ENCODE measurements around the gene GABRR3. TPM values are rescaled to one million over a fixed set of nuclear protein-coding genes. Genes with fewer than 3 reads are reported as not detected.

Gene GABRR3
- polyA plus RNA-seq, 1 of the 3 experiments (the other 2 are of a cell fraction) = not detected

- H3K36me3 ChIP-seq (replicated peaks in 1 of 2; ENCODE audit: control insufficient read depth in 1 of 2, insufficient read depth in 2 of 2, low read length in 1 of 2) = no peaks in the 10 kb centered on the region
Measured at GRCh38 chr3:98003306-98003969, 31.7 kb downstream of the GABRR3 start.

More at GRCh38 chr3:98003306-98003969, 31.7 kb downstream of the GABRR3 start:
- Histone ChIP-seq H3K27ac (ENCODE audit: low read depth in 2 of 2, low read length in 1 of 2) (no peak overlapping the region), H3K9me2 (no peaks in the 10 kb centered on the region), H3K79me2 (ENCODE audit: insufficient read depth) (no peaks in the 10 kb centered on the region), H4K20me1 (ENCODE audit: insufficient read depth) (no peaks in the 10 kb centered on the region), H3K27me3 (ENCODE audit: insufficient read depth) (no peaks in the 10 kb centered on the region), H3K9me3 (no peaks in the 10 kb centered on the region), H3K4me2 (no peak overlapping the region), H3K9ac (no peak overlapping the region), H3F3A (replicated peaks; ENCODE audit: insufficient read depth) (no peaks in the 10 kb centered on the region), H3K4me3 (ENCODE audit: low read depth in 2 of 2, low read length in 1 of 2) (no peak overlapping the region), H2AFZ (ENCODE audit: low read depth) (no peak overlapping the region), H3K4me1 (ENCODE audit: control insufficient read depth in 1 of 2, insufficient read depth in 2 of 2, low read depth in 1 of 2, low read length in 1 of 2) (no peaks in the 10 kb centered on the region; a peak in 2 of 4 replicates)
- WGBS (ENCODE audit: low lambda C conversion rate) = 23% methylated on average over 2 of the region's 2 CpGs
- no peak for TF ChIP-seq FOXJ3 (CRISPR knock-in tag; IDR thresholded peaks at IDR 0.05)
- no peak for TF ChIP-seq RXRA (IDR thresholded peaks at IDR 0.05; ENCODE audit: borderline replicate concordance, low read depth)
- no peak for TF ChIP-seq ELF1 (IDR thresholded peaks at IDR 0.05)
- no peak for TF ChIP-seq MXI1 (IDR thresholded peaks at IDR 0.05; ENCODE audit: low read depth, low read length)
- no peak for TF ChIP-seq USF2 (IDR thresholded peaks at IDR 0.05; ENCODE audit: borderline replicate concordance, low read depth, low read length)
- TF ChIP-seq GATA2 (CRISPR knock-in tag; IDR thresholded peaks at IDR 0.05) = no peak
- no peak for TF ChIP-seq TEAD4 (IDR thresholded peaks at IDR 0.05; ENCODE audit: borderline replicate concordance, insufficient read depth)
- TF ChIP-seq REST (IDR thresholded peaks at IDR 0.05; ENCODE audit: low read depth, low read length) = no peak
- TF ChIP-seq NRF1 (IDR thresholded peaks at IDR 0.05; ENCODE audit: low read depth, low read length) = no peak
- no peak for TF ChIP-seq IRF3 (IDR thresholded peaks at IDR 0.05; ENCODE audit: low read depth, low read length)
- TF ChIP-seq FOSL2 (IDR thresholded peaks at IDR 0.05; ENCODE audit: borderline replicate concordance, low read depth) = no peak
- TF ChIP-seq SIN3A (IDR thresholded peaks at IDR 0.05; ENCODE audit: borderline replicate concordance, low read depth, low read length) = no peak
- TF ChIP-seq NFIC (IDR thresholded peaks at IDR 0.05; ENCODE audit: borderline replicate concordance) = no peak
- TF ChIP-seq MEF2A (IDR thresholded peaks at IDR 0.05; ENCODE audit: borderline replicate concordance, low read depth) = no peak
- TF ChIP-seq EZH2phosphoT487 (IDR thresholded peaks at IDR 0.05; ENCODE audit: borderline replicate concordance, low read depth) = no peak
- ChIA-PET POLR2A (no interaction called here), CTCF (interaction anchor here (0.9 kb wide), 1 partner anchor 20 kb away, joined by 3 read pairs; no protein-coding TSS in a partner anchor)
- DNase-seq = no peak
